K562 (cell line): Measurements from ENCODE around the gene HPDL. TPM values are rescaled to one million over a fixed set of nuclear protein-coding genes. Genes with fewer than 3 reads are reported as not detected.

Experiments
- ATAC-seq: fragments of 200-7000 bp; cut with Tn5 transposase; 3 replicates; pipeline ENCODE4 v1.9.1; 2020; ENCODE audit warnings: moderate library complexity
- BruUV-seq: library from RNA; stranded (reverse); fragments of 400-500 nt; replicated peaks from 2 replicates; lab custom pipeline; 2021; lab: Mats Ljungman, UMichigan
- CTCF ChIA-PET: fragments of 300-600 bp; formaldehyde crosslinking; extraction: SDS; loops from one replicate; lab custom pipeline; 2021; ENCODE audit warnings: low intra/inter-chr PET ratio; lab: Yijun Ruan, JAX
- POLR2A ChIA-PET: fragments of 300-600, 350-650 bp; sonication (Branson Sonifier 250); formaldehyde crosslinking; extraction: SDS; loops from one replicate; lab custom pipeline; 2021; ENCODE audit warnings: antibody characterized with exemption, inconsistent platforms; lab: Yijun Ruan, JAX
- DNase-seq, 4 experiments: peaks; one replicate each; pipeline versions ENCODE4 v3.0.0 to v3.0.0-alpha.2; 2011 to 2018; ENCODE audit warnings: low spot score in 3 of 4, mixed read lengths in 3 of 4; ENCODE audit errors: extremely low read depth in 1 of 4
- FAIRE-seq: peaks from 2 replicates; lab custom pipeline; 2011; peaks lifted over from hg19 to GRCh38; lab: Jason Lieb, UNC
- H2AFZ ChIP-seq: 2 replicates; pipeline ENCODE4 v1.6.0; 2011; ENCODE audit warnings: low read depth, low read length, control low read depth, inconsistent platforms
- H3K27ac ChIP-seq: fragments of 200-600 bp; 3 replicates; pipeline ENCODE4 v1.8.0; 2011; ENCODE audit warnings: low read depth, mild to moderate bottlenecking, control low read depth, inconsistent platforms, low read length, moderate library complexity, mixed read lengths; ENCODE audit errors: extremely low read depth
- H3K27me3 ChIP-seq, 2 experiments: fragments of 300-600 bp in 1 of 2; 2 replicates in 1 of 2; 3 replicates in 1 of 2; pipeline versions ENCODE4 v1.6.0 to v1.8.0; 2011; ENCODE audit warnings: inconsistent platforms in 2 of 2, low read length in 2 of 2, mild to moderate bottlenecking in 1 of 2, mixed read lengths in 1 of 2, moderate library complexity in 1 of 2; ENCODE audit not compliant: control insufficient read depth in 2 of 2, insufficient read depth in 2 of 2
- H3K36me3 ChIP-seq: fragments of 300-600 bp; 3 replicates; pipeline ENCODE4 v1.8.0; 2011; ENCODE audit warnings: mild to moderate bottlenecking, low read length, inconsistent platforms; ENCODE audit not compliant: control insufficient read depth, insufficient read depth
- H3K4me1 ChIP-seq, 2 experiments: fragments of 200-600 bp in 1 of 2; replicated peaks in 1 of 2; 2 replicates in 1 of 2; 3 replicates in 1 of 2; pipeline versions ENCODE4 v1.5.1 to v1.8.0; 2011; ENCODE audit warnings: inconsistent platforms in 2 of 2, low read length in 2 of 2, mild to moderate bottlenecking in 1 of 2, mixed read lengths in 1 of 2, moderate library complexity in 1 of 2; ENCODE audit not compliant: control insufficient read depth in 2 of 2, insufficient read depth in 2 of 2
- H3K4me2 ChIP-seq: 2 replicates; pipeline ENCODE4 v1.6.1; 2011; ENCODE audit warnings: low read length, control low read depth, inconsistent platforms, mixed read lengths; ENCODE audit not compliant: insufficient read depth
- H3K4me3 ChIP-seq: fragments of 200-600 bp; sonication (generic), shearing (Covaris generic); 2 replicates; pipeline ENCODE4 v1.5.1; 2016; ENCODE audit warnings: control low read depth, inconsistent platforms
- H3K79me2 ChIP-seq: fragments of 200-600 bp; 3 replicates; pipeline ENCODE4 v1.8.0; 2011; ENCODE audit warnings: low read length, inconsistent platforms; ENCODE audit not compliant: control insufficient read depth, insufficient read depth
- H3K9ac ChIP-seq, 2 experiments: 2 replicates each; pipeline versions ENCODE4 v1.6.0 to v1.6.1; 2011; ENCODE audit warnings: low read depth in 2 of 2, low read length in 2 of 2, control low read depth in 1 of 2, inconsistent platforms in 1 of 2, mild to moderate bottlenecking in 1 of 2, mixed read lengths in 1 of 2; ENCODE audit not compliant: insufficient read depth in 1 of 2
- H3K9me1 ChIP-seq: one replicate; pipeline ENCODE4 v1.6.0; 2011; ENCODE audit warnings: inconsistent platforms, mild to moderate bottlenecking, low read length, moderate library complexity; ENCODE audit not compliant: control insufficient read depth, insufficient read depth
- H3K9me3 ChIP-seq: replicated peaks from 2 replicates; pipeline ENCODE4 v1.5.1; 2011; ENCODE audit warnings: low read depth, low read length, inconsistent platforms; ENCODE audit not compliant: control insufficient read depth, insufficient read depth
- H4K20me1 ChIP-seq: replicated peaks from 2 replicates; pipeline ENCODE4 v1.6.1; 2011; ENCODE audit warnings: low read length, inconsistent platforms, mixed read lengths; ENCODE audit not compliant: control insufficient read depth, insufficient read depth
- CHAMP1 ChIP-seq: fragments of 450-650 bp; IDR thresholded peaks from 2 replicates; pipeline ENCODE4 v1.6.1; 2016; ENCODE audit warnings: mild to moderate bottlenecking
- POLR2A ChIP-seq: fragments of 450-650 bp; conservative IDR thresholded peaks from 2 replicates; pipeline ENCODE4 v1.6.1; 2016
- SMARCC2 ChIP-seq: fragments of 450-650 bp; IDR thresholded peaks from 2 replicates; pipeline ENCODE4 v1.6.1; 2017; ENCODE audit warnings: antibody characterized with exemption, moderate library complexity, mild to moderate bottlenecking, low read depth
- SP1 ChIP-seq: sonication (generic); formaldehyde crosslinking; IDR thresholded peaks from 2 replicates; pipeline ENCODE4 v1.8.1; 2022; ENCODE audit warnings: mild to moderate bottlenecking, missing genetic modification reagents
- WGBS: fragments of 100-300 bp; shearing (Covaris generic); methylation state at CpG from one replicate; pipeline ENCODE4 v1.1.6; 2016; ENCODE audit warnings: low coverage, mixed read lengths; ENCODE audit not compliant: insufficient coverage; ENCODE audit errors: missing lambda C conversion rate; 5-methylcytosine and 5-hydroxymethylcytosine counted together
- in situ Hi-C: fragments of 300-500 bp; cut with MboI; formaldehyde crosslinking; loops from 4 replicates; pipeline ENCODE4 v1.15.0; 2018; ENCODE audit warnings: inconsistent platforms, mixed read lengths
- intact Hi-C: fragments of 100-400 bp; cut with micrococcal nuclease; formaldehyde crosslinking; loops from 2 replicates; pipeline ENCODE4 v1.14.2; 2022
- polyA plus RNA-seq, 8 experiments: library from polyadenylated mRNA; depleted of rRNA in 4 of 8; stranded (reverse) in 5 of 8; unstranded in 3 of 8; fragments of >200 nt; fragmentation: Nextera tagmentation in 2 of 8; fragmentation: Illumina TruSeq in 1 of 8; extraction: Ambion mirVana in 2 of 8; extraction: Trizol in 1 of 8; gene quantifications; 2 replicates each; pipeline versions ENCODE4 v1.2.1 to v1.2.3, GENCODE V29; 2011 to 2014; ENCODE audit warnings: inconsistent platforms in 1 of 8, missing spikeins in 1 of 8
- total RNA-seq, 7 experiments: library from RNA; depleted of rRNA in 6 of 7; stranded (reverse); fragments of >200 nt in 6 of 7; fragmentation: Illumina TruSeq in 2 of 7; extraction: Trizol in 2 of 7; gene quantifications; 2 replicates each; pipeline versions ENCODE4 v1.2.1 to v1.2.3, GENCODE V29; 2011 to 2021; ENCODE audit warnings: low replicate concordance in 1 of 7

HPDL gene
- total and polyA plus RNA-seq, 9 of the 15 experiments (the other 6 are each of a cell fraction or from before 2014, with no cell fraction given), result not detected

- 65% methylated on average over 2 of the region's 2 CpGs for WGBS
- TF ChIP-seq POLR2A (peak; percentile 7; the same call in 1 of the 2 replicates), SMARCC2 (no peak), CHAMP1 (no peak), SP1 (no peak)
- TF ChIP-seq, all 486 proteins: peak for 1
- H3K9ac ChIP-seq, result no peak overlapping the region
- BruUV-seq, result no TSS peak
- DNase-seq (no peak), ATAC-seq (peak; percentile 10; the same call in 2 of the 3 replicates), FAIRE-seq (peak; percentile 71)
- H3K36me3 ChIP-seq, result peaks cover 46% of the 10 kb centered on the region
- H4K20me1 ChIP-seq, result no peaks in the 10 kb centered on the region; the same call in 1 of the 2 replicates
- no peak overlapping the region for H3K27ac ChIP-seq
- H3K27me3 ChIP-seq, result no peaks in the 10 kb centered on the region
- peaks cover 0 to 5% of the 10 kb centered on the region in 2 experiments; a peak in 4 of 5 replicates for H3K4me1 ChIP-seq
- in situ Hi-C loops, result loop anchor here (5.0 kb wide), 1 partner anchor 146 kb away; the partner anchor contains the start of gene TESK2
- ChIA-PET POLR2A (interaction anchor here (0.5 to 13.3 kb wide), 16 partner anchors 9 to 526 kb away, joined by 3 to 226 read pairs (median 3); no protein-coding TSS in a partner anchor), CTCF (no interaction called here)
- H3K9me3 ChIP-seq, result no peaks in the 10 kb centered on the region
- no peak overlapping the region for H3K4me2 ChIP-seq
- no peak overlapping the region for H2AFZ ChIP-seq
- H3K9me1 ChIP-seq, result no peaks in the 10 kb centered on the region
- peaks cover 12% of the 10 kb centered on the region for H3K79me2 ChIP-seq
- no peak overlapping the region for H3K4me3 ChIP-seq
- intact Hi-C loops, result no loop called here
Measured at GRCh38 chr1:45346473-45346872, 19.8 kb downstream of the HPDL start.
